Large intestine (tissue), 3 donors: ENCODE data around the gene PMM1. TPM values are rescaled to one million over a fixed set of nuclear protein-coding genes. Genes with fewer than 3 reads are reported as not detected.
"Not testable (repeated sequence)": the region's sequence is repeated elsewhere in the genome, so short reads cannot be mapped to it uniquely, and the experiment has no call there.

Experiments used
- DNase-seq, 2 donors: peaks; one replicate each; pipeline versions ENCODE4 v3.0.0 to v3.0.0-alpha.2; 2013
- H3K27ac ChIP-seq: one replicate; pipeline ENCODE4 v1.5.1; 2013; ENCODE audit warnings: low read length
- H3K27me3 ChIP-seq: 2 replicates; pipeline ENCODE4 v1.6.1; 2013; ENCODE audit warnings: low read length; ENCODE audit not compliant: control insufficient read depth, insufficient read depth
- H3K36me3 ChIP-seq: 2 replicates; pipeline ENCODE4 v1.6.1; 2013; ENCODE audit warnings: low read length; ENCODE audit not compliant: control insufficient read depth, insufficient read depth
- H3K4me1 ChIP-seq: one replicate; pipeline ENCODE4 v1.6.1; 2013; ENCODE audit warnings: low read length; ENCODE audit not compliant: control insufficient read depth, insufficient read depth
- H3K4me3 ChIP-seq: one replicate; pipeline ENCODE4 v1.5.1; 2013; ENCODE audit warnings: low read length
- H3K9me3 ChIP-seq: one replicate; pipeline ENCODE4 v1.6.1; 2013; ENCODE audit warnings: mild to moderate bottlenecking, low read depth, low read length, moderate library complexity; ENCODE audit not compliant: control insufficient read depth
- WGBS: methylation state at CpG from one replicate; pipeline ENCODE4 v1.1.5; 2013; ENCODE audit warnings: low lambda C conversion rate; ENCODE audit not compliant: insufficient coverage; 5-methylcytosine and 5-hydroxymethylcytosine counted together
- polyA plus RNA-seq: library from polyadenylated mRNA; unstranded; fragments of 120-200 nt; gene quantifications from one replicate; pipeline ENCODE4 v1.2.1, GENCODE V29; 2013

PMM1 gene
- polyA plus RNA-seq, 1 donor, result 52.4 TPM

DNA sequence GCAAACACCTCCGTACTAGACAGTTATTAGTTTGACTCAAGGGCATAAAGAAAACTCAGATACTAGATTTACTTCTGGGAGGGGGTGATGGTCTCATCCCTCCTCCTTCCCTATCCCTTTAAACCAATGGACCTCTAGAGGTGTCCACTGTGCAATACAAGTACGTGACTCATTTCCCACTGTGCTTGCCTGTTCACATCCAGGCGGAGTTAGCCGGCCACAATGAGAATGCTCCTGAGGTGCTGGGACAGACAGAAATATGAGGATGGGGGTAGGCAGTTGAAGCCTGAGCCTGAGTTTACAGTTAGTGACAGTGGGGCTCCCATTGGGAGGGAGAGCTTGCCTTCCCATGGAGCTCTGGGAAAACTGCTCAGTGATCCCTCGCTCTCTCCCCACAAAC, 8.4 kb upstream of the PMM1 start:
- H3K36me3 ChIP-seq, result peaks cover 28% of the 10 kb centered on the region
- no peak overlapping the region for H3K27ac ChIP-seq
- no peak overlapping the region for H3K4me3 ChIP-seq
- no peaks in the 10 kb centered on the region for H3K27me3 ChIP-seq
- DNase-seq, result no peak
- H3K4me1 ChIP-seq, result peaks cover 4% of the 10 kb centered on the region
- no peaks in the 10 kb centered on the region for H3K9me3 ChIP-seq
- no CpG with 5 or more reads among the region's 5 CpGs for WGBS

DNA sequence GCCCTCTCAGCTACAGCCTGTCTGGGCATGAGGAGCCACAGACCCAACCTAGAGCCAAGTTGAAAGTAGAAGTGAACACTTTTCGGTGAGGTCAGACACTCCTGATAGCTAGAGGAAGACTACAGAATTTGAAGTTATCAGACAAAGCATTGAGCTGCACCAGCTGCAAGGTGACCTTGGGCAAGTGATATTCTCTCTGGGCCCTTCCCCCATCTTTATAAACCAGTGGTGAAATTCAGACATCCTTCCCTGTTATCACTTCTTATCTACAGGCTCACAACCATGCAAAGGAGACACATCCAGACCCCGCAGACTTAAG, 8.0 kb upstream of the PMM1 start:
- H3K36me3 ChIP-seq, result peaks cover 23% of the 10 kb centered on the region
- H3K9me3 ChIP-seq, result no peaks in the 10 kb centered on the region
- H3K27me3 ChIP-seq, result no peaks in the 10 kb centered on the region
- H3K27ac ChIP-seq, result no peak overlapping the region
- DNase-seq, result no peak
- WGBS, result no CpG with 5 or more reads among the region's 2 CpGs
- no peak overlapping the region for H3K4me3 ChIP-seq
- H3K4me1 ChIP-seq, result peaks cover 4% of the 10 kb centered on the region

DNA sequence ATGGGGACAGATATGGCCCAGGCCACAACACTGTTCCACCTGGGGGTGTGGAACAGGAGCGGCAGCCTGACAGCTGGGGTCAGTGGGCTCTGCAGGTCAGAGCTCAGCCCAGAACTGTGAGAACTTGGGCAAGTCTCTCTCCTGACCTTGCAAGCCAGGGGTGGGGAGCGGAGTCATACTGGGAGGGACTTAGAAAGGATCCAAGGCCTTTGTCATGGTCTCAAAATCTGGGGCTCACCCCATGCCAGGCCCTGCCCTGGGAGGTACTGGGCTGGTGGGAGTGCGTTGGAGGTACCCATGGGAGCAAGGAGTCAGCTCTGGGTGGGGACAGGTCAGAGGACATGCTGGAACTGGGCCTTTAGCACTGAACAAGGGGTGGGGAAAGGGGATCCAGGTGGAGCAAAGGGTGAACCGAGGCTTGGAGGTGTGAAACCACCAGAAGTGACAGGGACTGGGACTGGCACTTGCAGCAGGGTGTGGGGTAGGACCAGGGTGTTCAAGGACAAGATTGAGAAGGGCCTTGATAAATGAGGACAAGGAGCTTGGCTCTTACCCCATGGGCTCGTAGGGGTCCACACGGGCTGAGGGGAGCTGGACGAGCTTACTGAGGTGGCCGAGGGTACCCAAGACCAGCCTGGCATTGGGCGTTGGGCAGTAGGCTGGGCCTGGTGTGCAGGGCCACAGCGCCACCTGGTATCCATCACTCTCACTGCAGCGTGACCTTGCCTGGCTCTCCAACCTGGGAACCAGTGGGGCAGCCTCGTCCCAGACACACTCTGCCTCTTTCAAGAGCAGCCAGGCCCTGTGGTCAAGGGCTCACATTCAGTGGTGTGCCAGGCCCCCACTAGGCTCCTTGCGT, 7.4 kb upstream of the PMM1 start:
- no peak overlapping the region for H3K27ac ChIP-seq
- no peak overlapping the region for H3K4me3 ChIP-seq
- peak; percentile 41 to 42 for DNase-seq
- peaks cover 18% of the 10 kb centered on the region for H3K36me3 ChIP-seq
- WGBS, result no CpG with 5 or more reads among the region's 13 CpGs
- H3K9me3 ChIP-seq, result no peaks in the 10 kb centered on the region
- H3K27me3 ChIP-seq, result no peaks in the 10 kb centered on the region
- H3K4me1 ChIP-seq, result peaks cover 4% of the 10 kb centered on the region

DNA sequence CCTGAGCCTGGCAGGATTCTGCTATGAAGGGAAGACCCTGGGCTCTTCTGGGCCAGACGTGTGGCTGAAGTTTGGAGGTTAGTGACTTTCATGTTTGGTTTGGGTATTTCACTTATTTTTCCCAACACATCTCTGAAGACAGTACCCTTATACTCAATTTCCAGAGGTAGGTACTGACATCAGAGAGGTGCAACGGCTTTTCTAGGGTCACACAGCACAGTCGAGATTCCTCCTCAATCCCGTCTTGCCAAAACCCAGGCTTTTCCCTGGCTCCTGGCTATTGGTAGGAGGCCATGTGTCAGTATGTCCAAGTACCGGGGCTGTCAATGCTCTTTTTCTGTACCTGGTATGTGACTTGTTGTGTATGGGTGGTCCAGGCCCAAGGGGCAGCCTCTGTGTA, 6.1 kb upstream of the PMM1 start:
- no peaks in the 10 kb centered on the region for H3K9me3 ChIP-seq

GRCh38 chr22:41593336-41593960, 3.8 kb upstream of the PMM1 start:
- not testable (repeated sequence) for H3K9me3 ChIP-seq, H3K4me3 ChIP-seq, H3K27ac ChIP-seq, H3K27me3 ChIP-seq, H3K4me1 ChIP-seq, H3K36me3 ChIP-seq, DNase-seq
- no CpG with 5 or more reads among the region's 51 CpGs for WGBS

More for the DNA sequence above, 6.1 kb upstream of the PMM1 start:
- H3K36me3 ChIP-seq, result peaks cover 12% of the 10 kb centered on the region
- WGBS, result no CpG with 5 or more reads among the region's 5 CpGs
- no peak overlapping the region for H3K27ac ChIP-seq
- peaks cover 4% of the 10 kb centered on the region for H3K4me1 ChIP-seq
- no peak overlapping the region for H3K4me3 ChIP-seq
- DNase-seq, result no peak
- H3K27me3 ChIP-seq, result no peaks in the 10 kb centered on the region

- H3K27ac ChIP-seq, result peak overlapping the region; percentile 97
- no CpG with 5 or more reads among the region's 7 CpGs for WGBS
- H3K9me3 ChIP-seq, result no peaks in the 10 kb centered on the region
- H3K27me3 ChIP-seq, result no peaks in the 10 kb centered on the region
- H3K36me3 ChIP-seq, result peaks cover 35% of the 10 kb centered on the region
- H3K4me3 ChIP-seq, result peak overlapping the region; percentile 22
- H3K4me1 ChIP-seq, result peaks cover 14% of the 10 kb centered on the region
- no peak for DNase-seq
These were observed 2.3 kb downstream of the PMM1 start for GRCh38 chr22:41587347-41587723.

DNA sequence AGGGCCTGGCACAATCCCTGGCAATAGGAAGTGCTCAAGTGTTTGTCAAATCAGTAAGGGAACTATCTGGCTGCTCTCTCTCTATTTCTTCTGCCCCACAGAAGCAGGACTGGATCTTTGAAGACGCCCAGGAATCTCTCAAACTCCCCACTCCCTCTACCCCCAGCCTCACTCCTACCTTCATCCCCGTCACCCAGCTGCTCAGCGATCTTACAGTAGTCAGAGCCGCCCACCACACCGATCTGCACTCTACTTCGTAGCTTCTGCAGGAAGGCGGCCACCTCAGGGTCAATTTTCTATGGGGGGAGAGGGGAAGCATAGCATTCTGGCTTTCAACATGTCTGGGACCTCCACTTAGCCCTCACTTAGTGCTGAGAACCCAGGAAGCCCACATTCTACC, 3.7 kb downstream of the PMM1 start:
- WGBS, result no CpG with 5 or more reads among the region's 7 CpGs
- Histone ChIP-seq H3K4me1 (peaks cover 14% of the 10 kb centered on the region), H3K36me3 (peaks cover 45% of the 10 kb centered on the region)

DNA sequence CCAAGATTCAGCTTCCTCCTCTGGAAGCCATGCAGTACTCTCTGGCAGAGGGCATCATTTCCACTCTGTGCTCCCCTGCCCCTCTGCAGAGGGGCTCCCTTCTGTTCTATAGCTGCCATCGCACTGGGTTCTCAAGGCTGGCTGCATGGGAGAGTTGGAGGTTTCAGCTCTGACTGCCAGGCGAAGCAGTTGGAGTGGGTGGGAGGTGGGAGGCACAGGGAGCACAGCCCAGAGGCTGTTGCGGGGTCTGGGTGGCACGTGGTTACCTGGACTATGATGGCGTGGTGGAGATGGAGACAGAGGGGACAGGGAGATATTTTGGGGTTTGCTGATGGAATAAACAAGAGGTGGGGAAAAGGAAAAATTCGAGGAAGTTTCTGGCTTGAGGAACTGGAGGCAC, 4.8 kb downstream of the PMM1 start:
- peaks cover 53% of the 10 kb centered on the region for H3K36me3 ChIP-seq
- H3K9me3 ChIP-seq, result no peaks in the 10 kb centered on the region
- H3K27me3 ChIP-seq, result no peaks in the 10 kb centered on the region
- DNase-seq, result no peak
- no peak overlapping the region for H3K27ac ChIP-seq
- H3K4me3 ChIP-seq, result no peak overlapping the region
- H3K4me1 ChIP-seq, result peaks cover 14% of the 10 kb centered on the region
- no CpG with 5 or more reads among the region's 6 CpGs for WGBS

More for the DNA sequence above, 3.7 kb downstream of the PMM1 start:
- Histone ChIP-seq H3K4me3 (no peak overlapping the region), H3K27ac (no peak overlapping the region), H3K9me3 (no peaks in the 10 kb centered on the region), H3K27me3 (no peaks in the 10 kb centered on the region)
- no peak for DNase-seq

- Histone ChIP-seq H3K27me3 (no peaks in the 10 kb centered on the region), H3K36me3 (peaks cover 75% of the 10 kb centered on the region), H3K4me3 (no peak overlapping the region), H3K4me1 (peaks cover 4% of the 10 kb centered on the region), H3K9me3 (no peaks in the 10 kb centered on the region), H3K27ac (no peak overlapping the region)
- no CpG with 5 or more reads among the region's 8 CpGs for WGBS
- no peak for DNase-seq
These were observed 6.9 kb downstream of the PMM1 start for GRCh38 chr22:41582694-41583093.

DNA sequence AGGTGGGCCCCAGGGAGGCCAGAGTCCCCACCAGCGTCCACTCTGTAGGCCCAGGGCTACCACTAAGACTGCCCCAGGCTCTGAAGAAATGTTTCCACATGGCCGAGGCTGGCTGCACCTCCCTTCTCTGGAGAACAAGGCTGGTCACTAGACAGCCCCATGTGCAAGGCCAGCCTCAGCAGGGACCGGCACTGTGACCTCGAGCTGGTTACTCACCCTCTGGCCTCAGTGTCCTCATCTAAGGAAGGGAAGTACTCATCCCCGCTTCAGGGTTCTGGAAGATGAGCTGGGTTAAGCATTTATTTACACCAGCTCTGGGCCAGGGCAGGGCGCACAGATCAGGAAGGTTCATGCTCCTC, 9.7 kb downstream of the PMM1 start:
- no peak overlapping the region for H3K4me3 ChIP-seq
- H3K4me1 ChIP-seq, result no peaks in the 10 kb centered on the region
- DNase-seq, result no peak
- H3K9me3 ChIP-seq, result no peaks in the 10 kb centered on the region
- H3K27ac ChIP-seq, result no peak overlapping the region
- peaks cover 93% of the 10 kb centered on the region for H3K36me3 ChIP-seq
- no peaks in the 10 kb centered on the region for H3K27me3 ChIP-seq
- WGBS, result no CpG with 5 or more reads among the region's 6 CpGs
